IPS-20b (cell line): Measurements from ENCODE around the gene MYLK4.

Experiments
- H3K27ac ChIP-seq: one replicate; pipeline ENCODE4 v1.5.1; 2013; ENCODE audit warnings: low read length
- H3K27me3 ChIP-seq: 2 replicates; pipeline ENCODE4 v1.6.1; 2013; ENCODE audit warnings: mild to moderate bottlenecking, low read length, inconsistent platforms; ENCODE audit not compliant: insufficient read depth
- H3K36me3 ChIP-seq: 2 replicates; pipeline ENCODE4 v1.6.1; 2013; ENCODE audit warnings: low read depth, mild to moderate bottlenecking, inconsistent platforms, low read length, moderate library complexity; ENCODE audit not compliant: insufficient read depth
- H3K4me1 ChIP-seq: 2 replicates; pipeline ENCODE4 v1.6.1; 2013; ENCODE audit warnings: mild to moderate bottlenecking, control low read depth, inconsistent platforms, low read length, moderate library complexity; ENCODE audit not compliant: insufficient read depth
- H3K4me3 ChIP-seq: 2 replicates; pipeline ENCODE4 v1.5.1; 2013; ENCODE audit warnings: mild to moderate bottlenecking, low read length, inconsistent platforms
- H3K9ac ChIP-seq: 2 replicates; pipeline ENCODE4 v1.6.1; 2013; ENCODE audit warnings: low read depth, mild to moderate bottlenecking, inconsistent platforms, low read length, moderate library complexity
- H3K9me3 ChIP-seq: 2 replicates; pipeline ENCODE4 v1.6.1; 2013; ENCODE audit warnings: mild to moderate bottlenecking, low read depth, low read length, inconsistent platforms; ENCODE audit not compliant: insufficient read depth

Gene MYLK4

DNA sequence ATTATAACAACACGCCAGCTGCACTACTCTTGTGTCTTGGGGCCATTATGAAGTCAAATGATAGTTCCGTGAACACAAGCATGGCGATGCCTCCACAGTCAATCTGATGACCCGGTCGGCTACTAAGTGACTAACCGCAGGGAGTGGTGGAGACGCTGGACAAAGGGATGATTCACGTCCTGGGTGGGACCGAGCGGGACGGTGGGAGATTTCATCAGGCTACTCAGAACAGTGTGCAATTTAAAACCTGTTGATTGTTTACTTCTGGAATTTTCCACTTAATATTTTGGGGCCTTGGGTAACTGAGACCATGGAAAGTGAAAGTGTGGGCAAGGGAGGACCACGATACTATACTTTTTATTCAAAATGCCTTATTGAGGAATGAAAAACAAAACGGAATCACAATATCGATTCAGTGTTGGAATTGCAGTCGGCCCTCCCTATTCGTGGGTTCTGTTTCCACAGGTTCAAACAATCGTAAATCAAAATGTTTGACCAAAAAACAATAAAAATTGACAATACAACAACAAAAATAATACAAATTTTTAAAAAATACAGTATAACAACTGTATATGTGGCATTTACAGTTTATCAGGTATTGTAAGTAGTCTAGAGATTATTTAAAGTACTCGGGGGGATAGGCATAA lies 66.5 kb downstream of the MYLK4 start:
- no peaks in the 10 kb centered on the region for H3K27me3 ChIP-seq
- no peaks in the 10 kb centered on the region for H3K9me3 ChIP-seq
- no peak overlapping the region for H3K9ac ChIP-seq
- H3K4me3 ChIP-seq: no peak overlapping the region
- H3K27ac ChIP-seq: no peak overlapping the region
- no peaks in the 10 kb centered on the region for H3K4me1 ChIP-seq
- no peaks in the 10 kb centered on the region for H3K36me3 ChIP-seq

DNA sequence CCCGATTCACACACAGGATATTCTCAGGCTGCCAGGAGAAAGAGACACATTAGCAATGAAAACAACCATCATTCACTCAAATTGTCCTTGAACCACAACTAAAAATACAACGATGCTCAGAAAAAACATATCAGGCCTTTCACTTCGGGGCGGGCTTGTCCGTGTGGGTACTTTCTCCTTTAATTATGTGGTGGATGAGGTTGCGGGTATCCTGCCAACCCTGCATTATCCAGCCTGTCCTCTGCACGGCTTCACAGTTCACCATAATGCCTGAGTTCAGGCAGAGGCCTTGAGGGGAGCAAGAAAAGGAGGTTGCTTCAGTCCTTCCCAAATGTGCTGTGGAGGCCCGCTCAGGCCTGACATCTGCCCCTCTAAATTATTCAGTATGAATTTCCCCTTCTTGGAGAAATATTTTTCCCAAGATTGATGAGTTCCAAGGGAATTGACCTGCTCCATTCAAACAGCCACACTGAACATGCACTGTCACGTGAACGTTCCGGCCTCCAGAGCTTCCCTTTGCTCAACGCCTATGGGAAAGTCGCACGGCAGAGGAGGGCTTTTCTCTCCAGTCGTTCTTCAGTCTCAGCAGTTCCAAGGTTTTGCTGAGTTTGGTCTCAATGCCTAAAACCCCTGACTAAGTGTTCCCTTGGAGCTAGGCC lies 70.3 kb downstream of the MYLK4 start:
- Histone ChIP-seq H3K36me3 (no peaks in the 10 kb centered on the region), H3K9me3 (no peaks in the 10 kb centered on the region), H3K4me3 (no peak overlapping the region), H3K27me3 (no peaks in the 10 kb centered on the region), H3K27ac (no peak overlapping the region), H3K4me1 (no peaks in the 10 kb centered on the region), H3K9ac (no peak overlapping the region)

DNA sequence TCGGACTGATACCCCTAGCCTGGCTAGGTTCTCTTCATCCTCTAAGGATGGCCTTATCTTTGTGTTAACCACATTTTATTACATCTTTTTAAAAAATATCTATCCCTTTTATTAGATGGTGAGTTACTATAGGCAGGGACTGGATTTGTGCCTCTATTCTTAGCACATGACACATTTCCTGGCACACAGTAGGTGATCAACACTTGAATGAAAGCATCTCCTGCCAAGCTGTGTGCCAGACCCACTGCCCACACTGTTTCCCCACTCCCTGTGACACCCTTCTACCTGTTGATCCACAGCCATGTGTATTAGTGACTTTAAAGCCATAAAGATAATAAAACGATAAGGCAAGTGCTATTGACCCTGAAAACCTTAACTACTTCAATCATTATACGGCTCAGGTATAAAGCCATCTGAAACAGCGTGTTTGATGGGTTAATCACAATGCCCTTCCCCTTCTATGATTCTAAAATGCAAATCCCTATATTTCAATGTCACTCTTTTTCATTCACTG lies 73.6 kb downstream of the MYLK4 start:
- Histone ChIP-seq H3K9me3 (no peaks in the 10 kb centered on the region), H3K4me3 (no peak overlapping the region), H3K9ac (no peak overlapping the region), H3K36me3 (no peaks in the 10 kb centered on the region), H3K4me1 (no peaks in the 10 kb centered on the region), H3K27me3 (no peaks in the 10 kb centered on the region), H3K27ac (no peak overlapping the region)

DNA sequence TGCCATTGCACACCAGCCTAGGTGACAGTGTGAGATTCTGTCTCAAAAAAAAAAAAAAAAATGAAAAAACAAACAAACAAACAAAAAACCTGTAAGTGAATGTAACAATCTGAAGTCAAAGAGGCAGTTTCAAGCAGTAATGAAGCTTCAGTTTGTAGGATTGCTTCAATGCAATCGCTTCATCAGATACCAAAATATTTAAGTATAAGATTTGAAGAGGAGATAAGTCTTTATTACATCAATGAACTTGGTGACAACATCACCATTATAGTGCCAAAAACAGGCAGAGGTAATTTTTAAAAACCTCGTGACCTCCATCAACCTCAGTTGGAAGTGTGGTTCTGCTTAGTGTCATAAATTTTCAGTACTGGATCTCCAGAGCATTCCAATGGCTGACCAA lies 74.7 kb downstream of the MYLK4 start:
- Histone ChIP-seq H3K4me3 (no peak overlapping the region), H3K9me3 (no peaks in the 10 kb centered on the region), H3K4me1 (no peaks in the 10 kb centered on the region)

DNA sequence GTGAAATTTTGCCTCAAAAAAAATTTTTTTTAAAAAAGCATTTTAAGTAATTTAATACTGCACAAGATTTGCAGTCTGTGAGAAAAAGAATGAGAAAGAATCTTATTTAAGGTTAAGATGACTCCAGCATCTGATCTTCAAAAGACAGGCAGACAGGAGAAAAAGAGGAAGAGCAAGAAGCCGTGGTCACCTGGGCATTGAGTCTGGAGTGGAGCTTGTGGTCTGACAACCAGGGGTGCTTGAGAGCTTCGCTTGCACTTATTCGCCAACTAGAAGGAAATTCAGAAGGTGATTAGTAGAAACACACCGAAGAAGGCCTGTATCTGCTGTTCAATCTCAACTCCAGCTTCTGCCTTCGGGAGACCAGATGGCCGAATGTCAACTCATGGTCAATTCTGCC lies 75.9 kb downstream of the MYLK4 start:
- H3K9ac ChIP-seq: no peak overlapping the region
- no peaks in the 10 kb centered on the region for H3K36me3 ChIP-seq
- no peak overlapping the region for H3K4me3 ChIP-seq
- H3K27ac ChIP-seq: no peak overlapping the region
- no peaks in the 10 kb centered on the region for H3K9me3 ChIP-seq
- no peaks in the 10 kb centered on the region for H3K4me1 ChIP-seq
- no peaks in the 10 kb centered on the region for H3K27me3 ChIP-seq

More for the DNA sequence above, 74.7 kb downstream of the MYLK4 start:
- no peak overlapping the region for H3K9ac ChIP-seq
- no peak overlapping the region for H3K27ac ChIP-seq
- H3K36me3 ChIP-seq: no peaks in the 10 kb centered on the region
- no peaks in the 10 kb centered on the region for H3K27me3 ChIP-seq

DNA sequence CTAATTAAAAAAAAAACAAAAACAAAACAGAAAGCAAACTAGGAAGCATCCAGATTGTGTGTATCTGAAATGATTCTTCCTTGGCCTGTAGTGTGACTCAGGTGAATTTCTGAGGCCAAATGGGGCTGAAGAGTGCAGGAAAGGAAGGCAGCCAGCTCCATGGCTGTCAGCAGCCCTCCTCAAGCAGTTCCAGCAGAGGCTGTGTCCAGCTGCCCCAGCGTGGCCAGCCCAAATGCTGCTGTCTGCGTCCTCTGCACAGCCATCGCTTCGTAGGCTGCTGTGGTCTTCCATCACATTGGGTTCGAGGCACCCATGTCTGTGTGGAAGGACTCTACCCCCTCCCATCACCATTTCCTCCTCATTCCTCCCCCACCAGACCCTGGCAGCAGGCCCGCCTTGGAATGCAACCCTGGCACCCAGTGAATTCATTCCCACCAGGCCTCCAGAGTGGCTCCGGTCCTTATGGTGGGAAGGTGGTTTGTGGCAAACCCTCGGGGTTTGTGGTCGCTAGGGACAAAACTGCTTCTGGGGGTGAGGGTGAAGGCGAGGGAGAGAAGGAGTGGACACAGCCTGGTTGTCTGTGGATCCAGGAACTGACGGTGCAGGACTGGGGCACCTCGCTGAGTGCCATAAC lies 81.5 kb downstream of the MYLK4 start:
- peaks cover 7% of the 10 kb centered on the region; the same call in 1 of the 2 replicates for H3K4me1 ChIP-seq
- no peak overlapping the region for H3K27ac ChIP-seq
- H3K9ac ChIP-seq: no peak overlapping the region

DNA sequence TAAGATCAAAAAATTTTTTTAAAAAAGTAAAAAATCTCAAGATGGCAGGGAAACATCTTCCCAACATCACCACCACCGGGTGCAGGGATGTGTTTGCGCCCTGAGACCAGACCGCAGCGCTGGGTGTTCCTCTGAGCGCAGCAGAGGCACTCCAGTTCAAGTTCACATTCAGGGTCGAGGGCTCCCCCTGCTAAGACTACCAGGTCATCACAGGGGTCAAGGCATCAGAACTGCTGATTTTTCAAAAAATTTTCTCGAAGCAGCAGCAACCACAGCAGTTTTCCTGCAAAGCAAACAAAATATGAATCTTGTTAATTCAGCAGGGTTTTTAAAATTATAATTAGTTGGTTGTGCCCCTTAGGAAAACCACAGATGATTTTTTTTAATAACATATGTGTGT lies 83.1 kb downstream of the MYLK4 start:
- Histone ChIP-seq H3K4me3 (no peak overlapping the region), H3K9ac (no peak overlapping the region), H3K27ac (no peak overlapping the region), H3K9me3 (no peaks in the 10 kb centered on the region), H3K27me3 (no peaks in the 10 kb centered on the region), H3K36me3 (no peaks in the 10 kb centered on the region), H3K4me1 (peaks cover 7% of the 10 kb centered on the region; the same call in 1 of the 2 replicates)

More for the DNA sequence above, 81.5 kb downstream of the MYLK4 start:
- H3K36me3 ChIP-seq: no peaks in the 10 kb centered on the region
- H3K4me3 ChIP-seq: no peak overlapping the region
- H3K27me3 ChIP-seq: no peaks in the 10 kb centered on the region
- H3K9me3 ChIP-seq: no peaks in the 10 kb centered on the region

DNA sequence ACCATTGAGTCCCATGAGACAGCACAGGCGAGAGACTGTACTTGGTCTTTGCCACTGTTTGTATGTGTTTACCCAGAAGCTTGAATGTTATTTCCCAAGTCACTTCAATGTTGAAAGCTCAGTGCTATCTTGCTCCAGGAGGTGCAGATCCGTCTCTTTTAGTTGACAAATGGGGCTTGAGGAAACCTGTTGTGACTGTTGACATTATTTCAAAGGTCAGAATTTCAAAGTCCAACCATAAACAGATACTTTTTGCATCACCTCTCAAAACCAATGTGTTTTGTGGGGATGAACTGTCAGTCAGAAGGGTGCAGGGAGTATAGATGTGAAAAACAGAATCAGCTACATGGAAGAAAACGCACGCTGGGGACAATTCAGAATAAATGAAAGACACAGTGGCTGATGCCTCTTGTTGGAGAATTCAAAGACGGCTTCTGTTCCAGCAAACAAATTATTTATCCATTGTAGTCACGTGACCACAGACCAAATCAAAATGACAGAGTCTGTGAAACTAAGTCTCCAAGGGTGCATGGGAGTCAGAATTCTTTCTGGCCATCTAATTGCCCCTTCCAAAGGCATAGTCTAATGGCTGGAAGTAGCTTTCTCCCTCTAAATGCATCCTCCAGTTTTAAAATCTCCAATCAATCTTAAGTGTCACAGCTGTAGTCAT lies 83.7 kb downstream of the MYLK4 start:
- Histone ChIP-seq H3K4me1 (peaks cover 7% of the 10 kb centered on the region; the same call in 1 of the 2 replicates), H3K27ac (no peak overlapping the region), H3K9me3 (no peaks in the 10 kb centered on the region), H3K9ac (no peak overlapping the region), H3K4me3 (no peak overlapping the region), H3K36me3 (no peaks in the 10 kb centered on the region), H3K27me3 (no peaks in the 10 kb centered on the region)

DNA sequence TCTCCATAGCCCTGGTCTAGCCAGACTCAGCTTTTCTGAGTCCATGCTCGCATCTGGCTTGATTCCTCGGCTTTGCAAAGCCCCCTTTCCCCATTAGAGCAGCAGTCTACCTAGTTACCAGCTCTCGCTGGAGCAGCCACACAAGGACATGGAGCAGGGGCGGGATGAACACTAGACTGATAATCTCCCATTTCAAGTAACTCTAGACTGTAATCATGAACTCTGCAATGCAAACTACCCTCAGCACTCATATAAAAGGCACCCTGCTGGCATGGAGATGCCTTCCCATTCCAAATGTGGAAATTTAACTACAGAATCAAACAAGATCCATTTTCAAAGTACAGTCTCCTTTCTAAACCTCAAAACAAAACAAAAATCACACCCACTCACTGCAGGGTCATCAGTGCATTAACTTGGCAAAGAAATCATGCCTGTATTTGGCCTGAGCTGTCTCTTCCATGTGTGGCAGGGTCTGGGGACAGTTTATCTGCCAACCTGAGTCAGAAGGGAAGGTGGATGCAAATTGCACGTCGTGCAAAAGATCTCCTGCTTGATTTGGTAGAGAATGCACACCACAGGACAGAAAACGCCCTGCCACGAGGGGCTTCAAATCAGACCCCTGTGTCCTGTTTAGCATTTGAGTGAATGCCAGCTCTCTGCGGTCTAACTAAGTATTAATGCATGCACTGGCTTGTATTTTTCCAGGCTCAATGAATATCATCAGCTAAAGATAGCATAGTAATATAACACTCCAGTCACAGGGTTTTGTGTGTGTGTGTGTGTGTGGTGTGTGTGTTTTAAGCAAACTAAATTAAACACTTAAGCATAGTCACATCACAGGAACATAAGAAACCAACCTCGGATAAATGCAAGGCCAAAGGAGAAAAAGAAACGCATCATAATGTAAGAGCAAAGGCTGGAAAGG lies 85.3 kb downstream of the MYLK4 start:
- H3K4me1 ChIP-seq: peaks cover 7% of the 10 kb centered on the region; the same call in 1 of the 2 replicates
- no peak overlapping the region for H3K4me3 ChIP-seq
- no peak overlapping the region for H3K9ac ChIP-seq
- H3K27ac ChIP-seq: no peak overlapping the region
- H3K36me3 ChIP-seq: no peaks in the 10 kb centered on the region
- H3K9me3 ChIP-seq: no peaks in the 10 kb centered on the region
- no peaks in the 10 kb centered on the region for H3K27me3 ChIP-seq

DNA sequence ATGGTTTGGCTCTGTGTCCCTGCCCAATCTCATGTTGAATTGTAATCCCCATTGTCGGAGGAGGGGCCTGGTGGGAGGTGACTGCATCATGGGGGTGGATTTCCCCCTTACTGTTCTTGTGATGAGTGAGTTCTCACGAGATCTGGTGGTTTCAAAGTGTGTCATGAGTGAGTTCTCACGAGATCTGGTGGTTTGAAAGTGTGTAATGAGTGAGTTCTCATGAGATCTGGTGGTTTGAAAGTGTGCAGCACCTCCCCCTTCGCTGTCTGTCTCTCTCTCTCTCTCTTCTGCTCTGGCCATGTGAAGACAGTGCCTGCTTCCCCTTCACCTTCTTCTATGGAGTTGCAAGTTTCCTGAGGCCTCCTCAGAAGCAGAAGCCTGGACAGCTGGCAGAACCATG lies 87.6 kb downstream of the MYLK4 start:
- Histone ChIP-seq H3K27me3 (no peaks in the 10 kb centered on the region), H3K36me3 (no peaks in the 10 kb centered on the region), H3K27ac (no peak overlapping the region)

DNA sequence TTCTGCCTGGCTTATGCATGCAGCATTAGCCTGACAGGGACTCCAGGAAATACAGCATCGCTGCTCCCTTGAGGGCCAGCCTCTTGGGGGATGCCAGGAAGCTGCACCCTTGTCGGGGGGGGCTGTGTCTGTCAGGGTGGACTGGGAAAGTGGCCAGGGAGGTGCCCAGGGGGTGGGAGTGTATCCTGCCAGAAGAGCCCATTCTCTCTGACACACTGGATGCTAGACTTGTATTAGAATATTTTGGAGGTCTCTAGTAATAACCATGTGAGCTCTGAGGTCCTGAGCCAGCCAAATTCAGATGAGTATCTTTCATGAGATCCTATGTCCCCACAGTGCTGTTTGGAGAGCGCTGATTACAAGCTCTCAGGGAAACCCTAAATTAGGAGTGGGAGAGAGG lies 89.1 kb downstream of the MYLK4 start:
- Histone ChIP-seq H3K9me3 (no peaks in the 10 kb centered on the region), H3K4me3 (no peak overlapping the region), H3K27ac (no peak overlapping the region), H3K36me3 (no peaks in the 10 kb centered on the region), H3K4me1 (peaks cover 10% of the 10 kb centered on the region; the same call in 1 of the 2 replicates), H3K9ac (no peak overlapping the region), H3K27me3 (no peaks in the 10 kb centered on the region)

More for the DNA sequence above, 87.6 kb downstream of the MYLK4 start:
- Histone ChIP-seq H3K4me3 (no peak overlapping the region), H3K9me3 (no peaks in the 10 kb centered on the region), H3K4me1 (peaks cover 7% of the 10 kb centered on the region; the same call in 1 of the 2 replicates), H3K9ac (no peak overlapping the region)
